SK-N-MC (cell line): ENCODE measurements around the gene TESK1.

ENCODE experiments used
- EZH2 ChIP-seq: fragments of 200-600 bp; sonication (generic); IDR thresholded peaks from one replicate; pipeline ENCODE4 v1.6.1; 2017; ENCODE audit warnings: antibody characterized with exemption
- FOXP2 ChIP-seq: optimal IDR thresholded peaks from 2 replicates; pipeline ENCODE3; 2011; ENCODE audit warnings: mild to moderate bottlenecking, moderate library complexity; ENCODE audit not compliant: insufficient read depth; ENCODE audit errors: extremely low read length, control extremely low read depth
- POLR2AphosphoS5 ChIP-seq: IDR thresholded peaks from 2 replicates; pipeline ENCODE4 v1.6.1; 2012; ENCODE audit warnings: mild to moderate bottlenecking, low read depth, low read length, borderline replicate concordance

DNA sequence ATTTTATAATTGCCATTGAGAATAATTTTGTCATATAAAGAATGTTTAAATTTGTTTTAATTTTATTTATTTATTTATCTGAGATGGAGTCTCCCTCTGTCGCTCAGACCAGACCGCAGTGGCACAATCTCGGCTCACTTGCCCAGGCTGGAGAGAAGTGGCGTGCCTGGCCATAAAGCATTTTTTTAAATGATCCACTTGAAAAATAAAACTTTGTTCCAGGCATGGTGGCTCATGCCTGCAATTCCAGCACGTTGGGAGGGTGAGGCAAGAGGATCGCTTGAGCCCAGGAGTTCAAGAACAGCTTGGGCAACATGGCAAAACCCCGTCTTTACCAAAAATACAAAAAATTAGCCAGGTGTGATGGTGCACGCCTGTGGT is 47.8 kb downstream of the TESK1 start:
- TF ChIP-seq EZH2 (no peak), POLR2AphosphoS5 (no peak), FOXP2 (no peak)
